ENCODE data around the gene INPP5K.

Gene INPP5K

GRCh38 chr17:1557355-1558095 lies 41.1 kb upstream of the INPP5K start:
- Histone ChIP-seq H3K4me3 (ENCODE audit: low read length) (no peak overlapping the region), H3K4me1 (ENCODE audit: control insufficient read depth, insufficient read depth, low read length) (peaks cover 12% of the 10 kb centered on the region), H3K27me3 (ENCODE audit: control insufficient read depth, insufficient read depth, low read length) (no peaks in the 10 kb centered on the region), H3K36me3 (ENCODE audit: insufficient read depth, low read length) (peaks cover 37% of the 10 kb centered on the region), H3K9ac (ENCODE audit: low read depth, low read length) (no peak overlapping the region), H3K4me2 (ENCODE audit: low read length) (no peak overlapping the region), H3K9me3 (replicated peaks; ENCODE audit: low read length) (no peaks in the 10 kb centered on the region)

- Histone ChIP-seq H3K4me2 (ENCODE audit: low read length) (no peak overlapping the region), H3K4me1 (ENCODE audit: control insufficient read depth, insufficient read depth, low read length) (peaks cover 7% of the 10 kb centered on the region), H3K9ac (ENCODE audit: low read depth, low read length) (no peak overlapping the region), H3K27me3 (ENCODE audit: control insufficient read depth, insufficient read depth, low read length) (no peaks in the 10 kb centered on the region), H3K9me3 (replicated peaks; ENCODE audit: low read length) (no peaks in the 10 kb centered on the region), H3K36me3 (ENCODE audit: insufficient read depth, low read length) (peaks cover 53% of the 10 kb centered on the region), H3K4me3 (ENCODE audit: low read length) (no peak overlapping the region)
Measured at GRCh38 chr17:1555651-1556471, 39.4 kb upstream of the INPP5K start.

DNA sequence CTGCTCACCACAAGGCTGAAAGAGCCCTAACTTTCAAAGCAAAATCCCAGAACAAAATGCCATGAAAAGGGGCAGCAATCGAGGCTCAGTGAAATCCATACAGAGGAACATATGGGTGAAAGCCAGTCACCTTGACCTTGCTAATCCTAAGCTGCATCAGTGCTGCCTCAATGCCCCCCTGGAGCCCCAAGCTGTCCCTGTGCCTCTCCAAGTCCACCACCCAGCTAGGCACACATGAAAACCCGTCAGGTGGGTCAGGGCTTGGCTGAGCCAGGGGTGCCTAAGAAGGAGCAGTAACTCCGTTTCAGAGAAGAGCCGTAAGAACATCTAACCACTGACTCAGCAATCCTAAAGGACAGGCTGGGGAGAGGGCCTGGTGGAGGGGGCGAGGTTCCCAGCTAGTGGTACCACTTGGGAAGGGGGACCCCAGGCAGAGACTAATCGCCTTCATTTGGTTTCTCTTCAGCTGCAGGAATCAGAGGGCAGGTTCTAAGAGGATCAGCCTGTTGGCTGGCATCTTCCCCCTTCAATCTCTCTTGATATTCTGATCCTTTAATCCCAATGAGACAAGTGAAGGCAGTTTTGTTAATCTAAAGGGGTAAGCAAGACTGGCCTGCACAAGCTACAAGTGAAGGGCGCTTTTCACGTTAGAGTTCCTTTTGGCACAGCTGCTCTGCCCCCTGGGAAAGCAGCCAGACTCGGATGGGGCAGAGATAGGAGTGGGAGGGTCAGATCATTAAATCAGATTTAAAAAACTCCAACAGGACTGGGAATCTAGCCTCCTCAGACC lies 38.5 kb upstream of the INPP5K start:
- Histone ChIP-seq H3K36me3 (ENCODE audit: insufficient read depth, low read length) (peaks cover 62% of the 10 kb centered on the region), H3K4me3 (ENCODE audit: low read length) (no peak overlapping the region), H3K4me2 (ENCODE audit: low read length) (no peak overlapping the region), H3K27me3 (ENCODE audit: control insufficient read depth, insufficient read depth, low read length) (no peaks in the 10 kb centered on the region), H3K9ac (ENCODE audit: low read depth, low read length) (no peak overlapping the region), H3K9me3 (replicated peaks; ENCODE audit: low read length) (no peaks in the 10 kb centered on the region), H3K4me1 (ENCODE audit: control insufficient read depth, insufficient read depth, low read length) (no peaks in the 10 kb centered on the region)

GRCh38 chr17:1553354-1554266 lies 37.2 kb upstream of the INPP5K start:
- no peak overlapping the region for H3K4me3 ChIP-seq (ENCODE audit: low read length)
- H3K4me2 ChIP-seq (ENCODE audit: low read length): no peak overlapping the region
- H3K9ac ChIP-seq (ENCODE audit: low read depth, low read length): no peak overlapping the region
- peaks cover 66% of the 10 kb centered on the region for H3K36me3 ChIP-seq (ENCODE audit: insufficient read depth, low read length)
- H3K4me1 ChIP-seq (ENCODE audit: control insufficient read depth, insufficient read depth, low read length): no peaks in the 10 kb centered on the region
- no peaks in the 10 kb centered on the region for H3K9me3 ChIP-seq (replicated peaks; ENCODE audit: low read length)
- H3K27me3 ChIP-seq (ENCODE audit: control insufficient read depth, insufficient read depth, low read length): no peaks in the 10 kb centered on the region

DNA sequence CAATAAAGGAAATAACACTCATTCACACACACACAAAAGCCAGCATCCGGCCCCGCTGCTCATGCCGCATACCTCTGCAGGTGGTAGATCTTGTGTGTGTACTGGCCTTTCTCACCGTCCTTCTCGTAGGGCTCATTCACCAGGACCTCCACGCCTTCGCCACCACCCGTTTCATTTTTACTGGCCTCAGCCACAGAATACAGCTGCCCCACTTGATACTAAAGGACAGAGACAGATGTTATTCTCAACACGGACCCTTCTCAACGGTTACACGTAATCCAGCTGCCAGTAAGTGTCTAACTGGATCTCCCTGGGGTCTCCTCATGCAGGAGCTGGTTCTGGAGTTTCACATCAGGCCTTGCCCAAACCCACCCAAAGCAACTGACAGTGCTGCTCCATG lies 36.5 kb upstream of the INPP5K start:
- Histone ChIP-seq H3K36me3 (ENCODE audit: insufficient read depth, low read length) (peaks cover 73% of the 10 kb centered on the region), H3K4me3 (ENCODE audit: low read length) (no peak overlapping the region), H3K9ac (ENCODE audit: low read depth, low read length) (no peak overlapping the region), H3K4me1 (ENCODE audit: control insufficient read depth, insufficient read depth, low read length) (no peaks in the 10 kb centered on the region), H3K9me3 (replicated peaks; ENCODE audit: low read length) (no peaks in the 10 kb centered on the region), H3K4me2 (ENCODE audit: low read length) (no peak overlapping the region), H3K27me3 (ENCODE audit: control insufficient read depth, insufficient read depth, low read length) (no peaks in the 10 kb centered on the region)

DNA sequence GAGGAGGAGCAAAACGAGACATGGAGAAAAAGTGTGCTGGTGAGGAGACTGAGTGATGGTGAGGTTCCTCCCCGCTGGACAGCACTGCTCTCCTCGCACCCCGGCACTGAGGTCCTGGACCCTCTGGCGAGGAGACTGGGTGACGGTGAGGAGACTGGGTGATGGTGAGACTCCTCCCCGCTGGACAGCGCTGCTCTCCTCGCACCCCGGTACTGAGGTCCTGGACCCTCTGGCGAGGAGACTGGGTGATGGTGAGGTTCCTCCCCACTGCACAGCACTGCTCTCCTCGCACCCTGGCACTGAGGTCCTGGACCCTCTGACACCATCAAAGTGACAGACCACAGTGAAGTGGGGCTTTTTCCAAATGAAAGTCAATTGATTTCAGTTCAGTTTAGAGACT lies 35.3 kb upstream of the INPP5K start:
- no peak overlapping the region for H3K4me3 ChIP-seq (ENCODE audit: low read length)
- no peak overlapping the region for H3K4me2 ChIP-seq (ENCODE audit: low read length)
- H3K4me1 ChIP-seq (ENCODE audit: control insufficient read depth, insufficient read depth, low read length): no peaks in the 10 kb centered on the region
- H3K36me3 ChIP-seq (ENCODE audit: insufficient read depth, low read length): peaks cover 73% of the 10 kb centered on the region
- H3K27me3 ChIP-seq (ENCODE audit: control insufficient read depth, insufficient read depth, low read length): no peaks in the 10 kb centered on the region
- no peak overlapping the region for H3K9ac ChIP-seq (ENCODE audit: low read depth, low read length)
- no peaks in the 10 kb centered on the region for H3K9me3 ChIP-seq (replicated peaks; ENCODE audit: low read length)

DNA sequence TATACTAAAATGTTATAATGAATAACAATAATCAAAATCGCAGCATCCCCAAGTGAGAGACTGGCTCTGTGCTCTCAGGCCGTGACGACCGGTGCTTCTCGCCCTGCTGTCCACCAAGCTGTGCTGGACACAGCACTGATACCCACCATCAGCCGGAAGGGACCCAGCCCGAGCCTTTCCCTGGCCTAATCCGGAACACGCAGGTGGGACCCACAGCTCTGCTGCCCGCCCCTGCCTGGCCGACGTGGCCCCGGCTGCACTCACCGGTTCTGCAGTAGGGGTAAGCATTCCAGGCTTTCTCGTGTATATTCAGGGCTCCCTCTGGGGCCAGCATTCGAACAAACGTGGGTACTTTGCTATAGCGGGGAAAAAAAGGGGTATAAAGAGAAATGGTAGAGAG lies 31.6 kb upstream of the INPP5K start:
- Histone ChIP-seq H3K4me1 (ENCODE audit: control insufficient read depth, insufficient read depth, low read length) (no peaks in the 10 kb centered on the region), H3K9me3 (replicated peaks; ENCODE audit: low read length) (no peaks in the 10 kb centered on the region), H3K4me3 (ENCODE audit: low read length) (no peak overlapping the region), H3K27me3 (ENCODE audit: control insufficient read depth, insufficient read depth, low read length) (no peaks in the 10 kb centered on the region), H3K4me2 (ENCODE audit: low read length) (no peak overlapping the region), H3K36me3 (ENCODE audit: insufficient read depth, low read length) (peaks cover 61% of the 10 kb centered on the region), H3K9ac (ENCODE audit: low read depth, low read length) (no peak overlapping the region)

DNA sequence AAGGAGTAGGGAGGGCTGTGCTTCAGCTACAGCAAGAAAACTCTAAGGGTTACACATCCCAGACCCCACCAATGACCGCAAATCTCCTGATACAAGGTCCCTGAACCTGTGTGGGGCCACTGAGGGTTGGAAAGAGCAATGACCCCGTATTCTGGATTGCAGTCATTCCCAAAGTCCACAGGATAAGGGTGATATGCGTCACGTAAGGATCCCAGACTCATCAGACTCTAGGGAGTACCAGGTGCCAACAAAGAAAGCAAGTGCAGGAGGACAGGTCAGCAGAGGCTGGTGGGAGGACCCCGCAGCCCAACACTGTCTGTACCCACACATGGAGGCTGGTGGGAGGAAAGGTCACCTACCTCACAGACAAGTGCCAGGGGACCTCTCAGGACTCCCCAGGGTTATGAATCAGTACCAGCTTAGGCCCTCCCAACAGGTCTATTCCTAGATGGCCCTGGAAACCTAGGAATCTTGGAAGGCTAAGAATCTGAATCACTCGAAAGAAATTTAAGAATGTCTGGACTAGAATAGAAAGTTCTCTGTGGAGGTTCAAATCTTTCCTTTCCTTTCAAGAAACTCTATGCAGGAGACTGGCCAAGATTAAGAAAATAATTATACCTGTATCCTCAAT lies 30.0 kb upstream of the INPP5K start:
- peaks cover 57% of the 10 kb centered on the region for H3K36me3 ChIP-seq (ENCODE audit: insufficient read depth, low read length)

DNA sequence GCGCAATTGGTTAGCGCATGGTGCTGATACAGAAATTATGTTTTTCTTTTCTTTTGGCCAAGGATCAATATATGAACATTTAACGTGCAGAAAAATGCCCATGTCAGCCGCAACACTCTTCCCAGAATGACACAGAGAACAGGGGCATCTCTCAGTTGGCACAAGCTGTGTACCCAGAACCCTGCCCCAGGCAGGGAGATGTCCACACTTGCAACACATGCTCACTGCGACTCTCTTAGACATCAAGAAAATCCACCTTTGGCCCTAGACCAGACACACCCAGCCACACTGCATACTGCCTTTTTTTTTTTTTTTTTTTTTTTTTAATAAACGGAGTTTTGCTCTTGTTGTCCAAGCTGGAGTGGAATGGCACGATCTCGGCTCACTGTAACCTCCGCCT lies 29.2 kb upstream of the INPP5K start:
- Histone ChIP-seq H3K9ac (ENCODE audit: low read depth, low read length) (no peak overlapping the region), H3K4me1 (ENCODE audit: control insufficient read depth, insufficient read depth, low read length) (no peaks in the 10 kb centered on the region), H3K4me2 (ENCODE audit: low read length) (no peak overlapping the region), H3K9me3 (replicated peaks; ENCODE audit: low read length) (no peaks in the 10 kb centered on the region), H3K4me3 (ENCODE audit: low read length) (no peak overlapping the region), H3K36me3 (ENCODE audit: insufficient read depth, low read length) (peaks cover 56% of the 10 kb centered on the region), H3K27me3 (ENCODE audit: control insufficient read depth, insufficient read depth, low read length) (no peaks in the 10 kb centered on the region)

More for the DNA sequence above, 30.0 kb upstream of the INPP5K start:
- no peaks in the 10 kb centered on the region for H3K4me1 ChIP-seq (ENCODE audit: control insufficient read depth, insufficient read depth, low read length)
- no peaks in the 10 kb centered on the region for H3K9me3 ChIP-seq (replicated peaks; ENCODE audit: low read length)
- H3K4me2 ChIP-seq (ENCODE audit: low read length): no peak overlapping the region
- no peak overlapping the region for H3K9ac ChIP-seq (ENCODE audit: low read depth, low read length)
- no peaks in the 10 kb centered on the region for H3K27me3 ChIP-seq (ENCODE audit: control insufficient read depth, insufficient read depth, low read length)
- H3K4me3 ChIP-seq (ENCODE audit: low read length): no peak overlapping the region

GRCh38 chr17:1542316-1542715 lies 25.9 kb upstream of the INPP5K start:
- H3K4me2 ChIP-seq (ENCODE audit: low read length): no peak overlapping the region
- H3K27me3 ChIP-seq (ENCODE audit: control insufficient read depth, insufficient read depth, low read length): no peaks in the 10 kb centered on the region
- H3K36me3 ChIP-seq (ENCODE audit: insufficient read depth, low read length): peaks cover 63% of the 10 kb centered on the region

More at GRCh38 chr17:1542316-1542715, 25.9 kb upstream of the INPP5K start:
- no peak overlapping the region for H3K9ac ChIP-seq (ENCODE audit: low read depth, low read length)
- H3K4me3 ChIP-seq (ENCODE audit: low read length): no peak overlapping the region
- no peaks in the 10 kb centered on the region for H3K9me3 ChIP-seq (replicated peaks; ENCODE audit: low read length)
- H3K4me1 ChIP-seq (ENCODE audit: control insufficient read depth, insufficient read depth, low read length): no peaks in the 10 kb centered on the region
